GM12864 (cell line): ENCODE data around the gene SLC17A4.

Experiments
- DNase-seq: peaks from one replicate; pipeline ENCODE4 v3.0.0-alpha.2; 2011; ENCODE audit warnings: low read depth
- H3K4me3 ChIP-seq: 2 replicates; pipeline ENCODE4 v1.5.1; 2011; ENCODE audit warnings: mild to moderate bottlenecking, low read depth, low read length, control low read depth
- CTCF ChIP-seq: IDR thresholded peaks from 2 replicates; pipeline ENCODE4 v1.5.1; 2011; ENCODE audit warnings: low read depth, mild to moderate bottlenecking, moderate library complexity, low read length, control low read depth, inconsistent platforms; ENCODE audit errors: missing control alignments

Gene SLC17A4

GRCh38 chr6:25781134-25781533, 26.6 kb downstream of the SLC17A4 start:
- no peak for DNase-seq
- no peak for TF ChIP-seq CTCF
- H3K4me3 ChIP-seq: no peak overlapping the region

GRCh38 chr6:25787428-25787827, 32.9 kb downstream of the SLC17A4 start:
- no peak overlapping the region for H3K4me3 ChIP-seq
- no peak for DNase-seq
- no peak for TF ChIP-seq CTCF

- peak; percentile 57 for TF ChIP-seq CTCF
- no peak for DNase-seq
- H3K4me3 ChIP-seq: no peak overlapping the region
Measured at GRCh38 chr6:25788305-25788922, 33.9 kb downstream of the SLC17A4 start.

GRCh38 chr6:25789475-25789874, 34.9 kb downstream of the SLC17A4 start:
- TF ChIP-seq CTCF: no peak
- no peak overlapping the region for H3K4me3 ChIP-seq
- no peak for DNase-seq

GRCh38 chr6:25792016-25792415, 37.5 kb downstream of the SLC17A4 start:
- no peak overlapping the region for H3K4me3 ChIP-seq
- TF ChIP-seq CTCF: no peak
- no peak for DNase-seq

- DNase-seq: peak; percentile 1
- TF ChIP-seq CTCF: no peak
- H3K4me3 ChIP-seq: no peak overlapping the region
Measured at GRCh38 chr6:25793970-25794369, 39.4 kb downstream of the SLC17A4 start.

- TF ChIP-seq CTCF: no peak
- DNase-seq: no peak
Measured at GRCh38 chr6:25794784-25795183, 40.2 kb downstream of the SLC17A4 start.

More at GRCh38 chr6:25794784-25795183, 40.2 kb downstream of the SLC17A4 start:
- H3K4me3 ChIP-seq: no peak overlapping the region
